Dermis blood vessel endothelial cell (primary cell): ENCODE results near the gene SCIN. TPM values are rescaled to one million over a fixed set of nuclear protein-coding genes. Genes with fewer than 3 reads are reported as not detected.
"Not testable (repeated sequence)": the region's sequence is repeated elsewhere in the genome, so short reads cannot be mapped to it uniquely, and the experiment has no call there.

ENCODE experiments used
- DNase-seq: peaks from one replicate; pipeline ENCODE4 v3.0.0; 2010
- total RNA-seq: library from RNA; depleted of rRNA; stranded (reverse); fragments of >200 nt; gene quantifications from 2 replicates; pipeline ENCODE4 v1.2.3, GENCODE V29; 2014

SCIN gene
- total RNA-seq, 1 donor from 2014 or later = 0.17 TPM

- DNase-seq = no peak
Observed at GRCh38 chr7:12648704-12649261, 78.3 kb downstream of the SCIN start.

DNA sequence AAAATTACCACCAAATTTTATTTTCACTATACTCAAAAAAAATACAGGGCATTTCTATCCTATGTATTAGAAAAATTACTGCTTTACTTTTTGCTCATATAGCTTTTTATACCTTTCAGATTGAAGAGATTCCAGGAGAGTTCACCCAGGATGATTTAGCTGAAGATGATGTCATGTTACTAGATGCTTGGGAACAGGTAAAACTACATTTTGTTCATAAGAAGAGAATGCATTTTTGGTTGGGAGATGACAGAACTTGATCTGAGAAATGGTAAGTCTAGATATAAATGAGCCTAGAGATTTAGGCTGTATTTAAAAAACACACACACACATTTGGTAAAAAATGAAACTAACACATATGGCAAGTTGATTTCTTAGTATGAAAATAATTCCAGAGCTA lies 78.8 kb downstream of the SCIN start:
- no peak for DNase-seq

DNA sequence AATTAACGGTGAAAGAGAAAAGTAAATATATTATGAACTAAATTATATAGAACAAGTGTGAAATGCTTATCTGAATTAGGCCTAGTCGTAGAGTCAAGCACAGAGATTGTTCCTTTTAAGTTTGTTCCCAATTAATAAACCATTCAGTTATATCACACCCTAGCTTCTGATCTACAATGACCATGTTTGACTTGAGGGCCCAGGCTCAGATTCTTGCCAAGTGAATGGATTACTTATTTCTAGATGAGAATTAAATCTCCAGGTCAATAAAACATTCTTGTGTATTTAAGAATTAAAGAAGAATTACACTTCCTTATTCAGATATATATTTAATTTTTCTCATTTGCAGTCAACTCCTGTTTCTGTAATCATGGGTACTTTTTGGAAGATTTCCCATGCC lies 79.6 kb downstream of the SCIN start:
- DNase-seq = no peak

DNA sequence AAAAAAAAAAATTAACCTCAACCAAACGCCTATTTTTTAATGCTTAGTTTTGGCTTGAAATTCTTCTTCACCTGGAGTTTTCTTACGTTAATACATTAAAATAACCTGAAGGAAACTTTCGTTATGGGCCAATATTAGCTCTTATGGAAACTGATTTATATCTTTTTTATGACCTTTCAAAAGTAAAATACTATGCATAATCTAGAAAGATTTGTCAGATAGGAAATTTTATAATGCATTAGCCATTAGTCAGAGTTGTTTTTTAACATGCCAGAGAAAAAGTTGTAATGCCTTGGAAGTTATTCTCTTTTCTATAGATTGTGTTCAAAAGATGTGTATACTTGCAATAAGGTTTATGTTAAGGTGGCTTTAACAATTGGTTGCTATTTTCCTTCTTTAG lies 82.6 kb downstream of the SCIN start:
- no peak for DNase-seq

DNA sequence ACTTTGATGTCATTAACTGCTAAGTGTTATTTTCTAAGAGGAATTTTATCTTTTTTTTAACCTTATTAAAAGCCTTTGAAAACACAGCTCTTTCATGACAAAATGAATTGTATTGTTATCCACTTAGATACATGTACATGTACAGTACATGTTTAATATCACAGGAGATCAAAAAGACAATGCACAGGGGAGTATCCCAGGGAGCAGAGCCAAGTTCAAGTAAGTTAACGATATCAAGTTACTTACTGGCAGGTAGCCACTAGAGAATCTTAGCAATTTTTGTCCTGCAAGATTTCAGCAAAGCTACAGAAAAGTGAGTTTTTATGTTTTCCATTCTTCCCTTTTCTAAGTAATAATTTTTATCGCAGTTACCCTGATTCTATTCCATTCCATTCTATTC lies 83.0 kb downstream of the SCIN start:
- no peak for DNase-seq

- DNase-seq = no peak
Observed at GRCh38 chr7:12655161-12655560, 84.6 kb downstream of the SCIN start.

- DNase-seq = peak; percentile 39
Observed at GRCh38 chr7:12660423-12660822, 89.9 kb downstream of the SCIN start.

- DNase-seq = not testable (repeated sequence)
Observed at GRCh38 chr7:12660986-12661385, 90.5 kb downstream of the SCIN start.

- DNase-seq = no peak
Observed at GRCh38 chr7:12661581-12661980, 91.1 kb downstream of the SCIN start.

DNA sequence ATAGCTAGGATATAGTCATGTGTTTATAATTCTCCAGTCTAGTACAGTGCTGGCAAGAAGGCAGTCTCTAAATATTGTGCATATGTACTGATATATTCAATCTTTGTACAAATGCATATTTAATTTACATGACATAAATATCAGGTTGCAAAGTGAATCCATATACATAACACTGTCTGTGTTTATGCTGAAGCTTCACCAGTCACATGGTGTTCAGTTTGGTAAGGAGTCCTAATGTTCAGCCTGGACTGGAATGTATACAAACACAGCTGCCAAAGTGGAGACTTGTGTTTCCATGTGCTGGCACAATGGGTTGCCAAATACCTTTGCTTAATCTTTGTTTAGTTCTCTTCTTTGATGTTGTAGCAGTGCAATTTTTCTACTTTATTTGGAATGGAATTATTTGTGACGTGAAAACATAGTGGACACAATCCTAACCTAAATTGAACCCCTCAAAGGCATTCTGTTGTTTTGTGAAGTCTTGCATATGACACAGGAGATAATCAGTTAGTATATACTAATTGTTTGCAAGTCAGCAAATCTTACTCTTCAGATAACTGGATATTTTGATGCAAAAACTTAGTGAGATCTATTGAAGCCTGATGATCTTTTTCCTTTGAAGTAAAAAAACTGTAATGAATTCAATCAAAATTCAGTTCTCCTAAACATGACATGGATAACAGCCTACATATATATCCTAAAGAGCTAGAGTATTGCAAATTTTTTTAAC lies 99.6 kb downstream of the SCIN start:
- no peak for DNase-seq

GRCh38 chr7:12670743-12671520 lies 100.4 kb downstream of the SCIN start:
- no peak for DNase-seq

DNA sequence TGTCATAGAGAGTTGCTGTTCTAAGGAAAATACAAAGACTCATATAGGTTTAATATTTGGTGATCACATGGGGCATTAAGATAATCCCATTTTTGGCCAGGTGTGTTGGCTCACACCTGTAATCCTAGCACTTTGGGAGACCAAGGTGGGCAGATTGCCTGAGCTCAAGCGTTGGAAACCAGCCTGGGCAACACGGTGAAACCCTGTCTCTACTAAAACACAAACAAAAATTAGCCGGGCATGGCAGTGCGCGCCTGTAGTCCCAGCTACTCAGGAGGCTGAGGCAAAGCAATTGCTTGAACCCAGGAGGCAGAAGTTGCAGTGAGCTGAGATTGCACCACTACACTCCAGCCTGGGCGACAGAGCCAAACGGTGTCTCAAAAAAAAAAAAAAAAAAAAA lies 102.9 kb downstream of the SCIN start:
- not testable (repeated sequence) for DNase-seq

DNA sequence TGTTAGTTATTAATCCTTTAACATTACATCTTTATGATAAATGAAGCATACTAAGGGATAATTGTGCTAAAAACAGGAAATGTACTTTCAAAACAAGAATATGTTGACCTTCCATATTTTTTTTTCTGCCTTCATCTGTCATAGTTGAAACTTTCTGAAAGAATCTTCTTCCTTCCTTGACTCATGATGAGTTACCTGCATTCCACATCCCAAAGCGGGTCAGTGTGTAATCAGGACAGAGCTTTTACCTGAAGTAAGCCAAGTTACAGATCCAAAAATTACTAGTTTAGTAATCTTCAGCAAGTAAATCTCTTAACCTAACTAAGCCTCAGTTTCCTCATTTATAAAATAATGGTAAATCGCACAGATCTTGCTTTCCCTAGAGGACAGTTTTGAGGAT lies 103.5 kb downstream of the SCIN start:
- DNase-seq = no peak

GRCh38 chr7:12674861-12675260 lies 104.3 kb downstream of the SCIN start:
- DNase-seq = peak; percentile 68

- DNase-seq = peak; percentile 56
Observed at GRCh38 chr7:12683678-12684585, 113.4 kb downstream of the SCIN start.

DNA sequence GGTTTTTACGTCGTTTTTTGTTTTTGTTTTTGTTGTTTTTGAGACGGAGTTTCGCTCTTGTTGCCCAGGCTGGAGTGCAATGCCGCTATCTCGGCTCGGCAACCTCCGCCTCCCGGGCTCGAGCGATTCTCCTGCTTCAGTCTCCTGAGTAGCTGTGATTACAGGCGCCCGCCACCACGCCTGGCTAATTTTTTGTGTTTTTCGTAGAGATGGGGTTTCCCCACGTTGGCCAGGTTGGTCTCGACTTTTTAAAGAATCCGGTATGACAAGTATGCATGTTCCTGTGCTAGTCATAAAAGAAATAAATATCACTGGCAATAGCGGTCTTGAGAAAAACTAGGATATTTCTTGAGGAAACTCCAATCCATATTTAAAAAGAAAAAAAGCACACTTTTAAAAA lies 114.2 kb downstream of the SCIN start:
- DNase-seq = no peak

GRCh38 chr7:12685550-12685949 lies 115.0 kb downstream of the SCIN start:
- DNase-seq = peak; percentile 61

DNA sequence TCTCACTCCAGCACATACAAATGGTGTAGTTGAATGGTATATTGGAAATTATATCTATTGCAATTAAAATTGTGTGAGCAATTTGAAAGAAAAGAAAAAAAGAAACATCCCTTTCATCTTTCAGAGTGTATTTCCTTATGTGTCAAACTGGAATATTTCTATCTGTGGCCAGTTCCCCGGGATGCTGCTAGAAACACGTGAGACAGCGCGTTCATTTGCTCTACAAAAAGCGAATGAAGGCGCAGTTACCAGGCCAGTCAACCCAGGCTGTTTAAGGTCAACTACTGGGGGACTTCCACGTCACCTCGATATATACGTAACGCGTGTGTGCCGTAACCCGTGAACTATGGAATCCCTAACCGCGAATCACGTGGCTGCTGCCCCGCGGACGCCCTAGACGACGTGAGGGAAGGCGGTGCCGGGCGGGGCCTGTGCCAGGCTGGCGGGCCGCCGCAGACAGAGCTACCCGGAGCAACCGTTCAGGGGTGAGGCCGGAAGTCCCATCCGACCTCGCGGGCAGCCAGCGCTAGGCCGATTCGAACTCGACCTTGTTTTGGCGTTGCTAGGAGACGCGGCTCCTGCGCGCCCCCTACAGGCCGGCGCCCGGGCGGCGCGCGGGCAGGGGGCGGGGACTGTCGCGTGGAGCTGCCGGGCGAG lies 115.8 kb downstream of the SCIN start:
- DNase-seq = peak; percentile 91

DNA sequence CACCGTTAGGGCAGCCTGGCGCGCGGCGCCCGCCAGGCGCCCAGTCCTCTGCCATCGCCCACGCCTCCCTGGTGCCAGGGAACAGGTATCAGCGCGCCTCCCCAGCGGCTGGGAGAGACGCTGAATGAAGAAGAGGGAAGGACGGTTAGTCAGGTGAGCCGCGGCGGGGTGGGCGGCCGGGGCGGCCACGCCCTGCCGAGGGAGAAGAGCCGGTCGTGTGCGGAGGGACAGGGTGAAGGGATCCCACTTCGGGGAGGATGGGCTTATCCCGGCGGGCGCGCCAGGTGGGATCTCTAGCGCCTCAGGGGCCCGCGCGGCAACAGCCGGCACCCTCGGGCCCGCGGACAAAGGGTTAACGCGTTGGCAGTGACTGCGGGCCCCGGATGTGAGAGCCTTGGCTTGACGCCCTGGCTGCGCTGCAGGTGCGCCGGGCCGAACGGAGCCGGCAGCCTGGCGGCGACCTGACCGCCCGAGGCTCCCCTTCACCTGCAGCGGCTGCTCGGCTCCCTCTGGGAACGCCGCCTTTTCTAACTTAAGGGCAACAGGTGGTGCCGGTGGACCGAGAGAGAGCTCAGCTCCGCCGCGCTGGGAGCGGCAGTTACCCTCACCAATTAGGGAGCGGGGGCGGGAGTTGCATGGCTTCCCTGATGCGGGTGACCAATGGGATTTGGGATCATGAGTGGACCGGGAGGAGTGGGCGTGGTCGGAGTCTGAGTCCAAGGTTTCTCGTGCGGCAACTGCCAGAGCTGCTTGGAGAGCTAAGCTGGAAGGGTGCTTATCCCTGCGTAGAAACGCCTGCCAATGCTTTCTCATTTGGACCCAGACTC lies 116.6 kb downstream of the SCIN start, which contains the start of gene ARL4A:
ARL4A (plus strand) TSS at position 743 of the 827 bp plus-strand sequence. CDS start 622 bp downstream, outside the sequence.
- peak; percentile 100 for DNase-seq

DNA sequence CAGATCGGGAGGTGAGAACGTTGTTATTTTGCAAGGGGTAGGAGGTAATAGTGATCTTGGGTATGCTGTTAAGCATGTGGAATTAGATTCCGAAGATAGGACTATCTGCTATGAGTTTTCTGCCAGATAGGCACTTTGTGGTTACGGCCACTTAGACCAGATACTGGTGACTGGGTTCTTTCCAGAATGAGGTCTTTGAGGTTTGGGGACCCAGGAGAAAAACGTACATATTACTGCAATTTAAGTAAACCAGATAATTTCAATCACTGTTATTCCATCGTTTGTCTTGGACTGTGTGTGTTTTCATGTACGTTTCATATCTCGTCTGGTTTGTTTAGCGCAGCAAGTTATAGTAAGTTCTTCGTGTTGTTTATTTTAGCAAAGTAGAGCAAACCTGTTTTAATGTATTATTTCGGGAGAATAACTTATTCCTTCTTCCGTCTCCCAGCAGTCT lies 117.2 kb downstream of the SCIN start:
- no peak for DNase-seq
